SK-N-SH treated with all-trans-retinoic acid at 6 μM for 48 hours (cell line): ENCODE data around the gene SMDT1.
"Not testable (repeated sequence)": the region's sequence is repeated elsewhere in the genome, so short reads cannot be mapped to it uniquely, and the experiment has no call there.

Experiments
- ARNTL ChIP-seq: fragments of 450-650 bp; formaldehyde crosslinking; IDR thresholded peaks from 2 replicates; pipeline ENCODE4 v1.5.0; 2020; ENCODE audit warnings: low read depth, mild to moderate bottlenecking, moderate library complexity, borderline replicate concordance
- CREB5 ChIP-seq: fragments of 250-450 bp; sonication (Bioruptor Pico); IDR thresholded peaks from 2 replicates; pipeline ENCODE4 v1.5.1; 2020; ENCODE audit warnings: low read depth, mild to moderate bottlenecking, moderate library complexity
- GLIS3 ChIP-seq: fragments of 250-450 bp; sonication (Bioruptor Pico); IDR thresholded peaks from 2 replicates; pipeline ENCODE4 v1.5.0; 2020; ENCODE audit warnings: mild to moderate bottlenecking, moderate library complexity
- PATZ1 ChIP-seq: fragments of 250-450 bp; sonication (Bioruptor Pico); IDR thresholded peaks from 2 replicates; pipeline ENCODE4 v1.8.0; 2020; ENCODE audit warnings: mild to moderate bottlenecking, moderate library complexity, borderline replicate concordance
- POU6F1 ChIP-seq: fragments of 250-450 bp; sonication (Bioruptor Pico); IDR thresholded peaks from 2 replicates; pipeline ENCODE4 v1.8.0; 2021; ENCODE audit warnings: low read depth, mild to moderate bottlenecking, moderate library complexity, borderline replicate concordance
- ZFP3 ChIP-seq: fragments of 250-450 bp; sonication (Bioruptor Pico); IDR thresholded peaks from 2 replicates; pipeline ENCODE4 v1.5.0; 2020; ENCODE audit warnings: mild to moderate bottlenecking, moderate library complexity
- ZNF70 ChIP-seq: fragments of 450-650 bp; formaldehyde crosslinking; IDR thresholded peaks from 2 replicates; pipeline ENCODE4 v1.5.0; 2020; ENCODE audit warnings: mild to moderate bottlenecking, moderate library complexity

- not testable (repeated sequence) for TF ChIP-seq ZNF70 (CRISPR knock-in tag); PATZ1 (CRISPR knock-in tag); ZFP3 (CRISPR knock-in tag); CREB5 (CRISPR knock-in tag); POU6F1 (CRISPR knock-in tag); GLIS3 (CRISPR knock-in tag); ARNTL
These were observed 44.0 kb downstream of the SMDT1 start for GRCh38 chr22:42123529-42123928.
